Keratinocyte (primary cell): Measurements from ENCODE around the gene TRPC4AP. TPM values are rescaled to one million over a fixed set of nuclear protein-coding genes. Genes with fewer than 3 reads are reported as not detected.

ENCODE experiments used
- DNase-seq: peaks from one replicate; pipeline ENCODE4 v3.0.0-alpha.2; 2011; ENCODE audit warnings: low read depth, missing footprints, low spot score
- FAIRE-seq: peaks from 2 replicates; lab custom pipeline; 2011; peaks lifted over from hg19 to GRCh38; lab: Jason Lieb, UNC
- H2AFZ ChIP-seq: 2 replicates; pipeline ENCODE4 v1.6.0; 2012; ENCODE audit warnings: low read length, control low read depth, inconsistent platforms; ENCODE audit not compliant: control insufficient read depth
- H3K27ac ChIP-seq: 2 replicates; pipeline ENCODE4 v1.5.1; 2011; ENCODE audit warnings: low read length; ENCODE audit not compliant: control insufficient read depth, insufficient read depth
- H3K27me3 ChIP-seq: 3 replicates; pipeline ENCODE4 v1.6.0; 2011; ENCODE audit warnings: low read length; ENCODE audit not compliant: control insufficient read depth, insufficient read depth; ENCODE audit errors: extremely low read depth
- H3K36me3 ChIP-seq, 2 experiments: 2 replicates in 1 of 2; 3 replicates in 1 of 2; pipeline ENCODE4 v1.5.1; 2011; ENCODE audit warnings: low read length in 2 of 2, mild to moderate bottlenecking in 1 of 2; ENCODE audit not compliant: control insufficient read depth in 2 of 2, insufficient read depth in 2 of 2; ENCODE audit errors: extremely low read depth in 1 of 2
- H3K4me1 ChIP-seq: 3 replicates; pipeline ENCODE4 v1.5.1; 2011; ENCODE audit warnings: low read length; ENCODE audit not compliant: control insufficient read depth, insufficient read depth; ENCODE audit errors: extremely low read depth
- H3K4me2 ChIP-seq: 3 replicates; pipeline ENCODE4 v1.6.0; 2011; ENCODE audit warnings: low read depth, low read length; ENCODE audit not compliant: control insufficient read depth, insufficient read depth; ENCODE audit errors: extremely low read depth
- H3K4me3 ChIP-seq, 3 experiments: fragments of 200-600 bp in 1 of 3; sonication (generic) in 1 of 3; 2 replicates in 2 of 3; 3 replicates in 1 of 3; pipeline ENCODE4 v1.5.1; 2011 to 2016; ENCODE audit warnings: low read length in 3 of 3, mild to moderate bottlenecking in 3 of 3, control low read depth in 2 of 3, inconsistent platforms in 1 of 3, low read depth in 1 of 3, mixed read lengths in 1 of 3, mixed run types in 1 of 3, moderate library complexity in 1 of 3; ENCODE audit not compliant: control insufficient read depth in 2 of 3, insufficient read depth in 2 of 3; ENCODE audit errors: extremely low read depth in 1 of 3
- H3K79me2 ChIP-seq: 2 replicates; pipeline ENCODE4 v1.6.0; 2012; ENCODE audit warnings: low read length; ENCODE audit not compliant: control insufficient read depth, insufficient read depth
- H3K9ac ChIP-seq: 3 replicates; pipeline ENCODE4 v1.6.0; 2011; ENCODE audit warnings: low read length; ENCODE audit not compliant: control insufficient read depth, insufficient read depth; ENCODE audit errors: extremely low read depth
- H3K9me1 ChIP-seq: 3 replicates; pipeline ENCODE4 v1.6.0; 2011; ENCODE audit warnings: low read length; ENCODE audit not compliant: control insufficient read depth, insufficient read depth; ENCODE audit errors: extremely low read depth
- H3K9me3 ChIP-seq: 2 replicates; pipeline ENCODE4 v1.5.1; 2012; ENCODE audit warnings: low read depth, low read length; ENCODE audit not compliant: control insufficient read depth
- H4K20me1 ChIP-seq: 3 replicates; pipeline ENCODE4 v1.6.0; 2011; ENCODE audit warnings: low read length; ENCODE audit not compliant: control insufficient read depth, insufficient read depth; ENCODE audit errors: extremely low read depth
- CTCF ChIP-seq, 3 experiments: IDR thresholded peaks in 1 of 3; conservative IDR thresholded peaks in 1 of 3; optimal IDR thresholded peaks in 1 of 3; 2 replicates in 2 of 3; 3 replicates in 1 of 3; pipeline versions ENCODE3 to v1.5.1; 2011; ENCODE audit warnings: low read length in 3 of 3, mild to moderate bottlenecking in 3 of 3, moderate library complexity in 2 of 3, control low read depth in 1 of 3, inconsistent platforms in 1 of 3; ENCODE audit not compliant: insufficient read depth in 2 of 3; ENCODE audit errors: extremely low read depth in 1 of 3
- EZH2 ChIP-seq: IDR thresholded peaks from one replicate; pipeline ENCODE4 v1.6.1; 2012; ENCODE audit warnings: inconsistent platforms, mild to moderate bottlenecking, low read length, moderate library complexity
- dilution Hi-C: fragments of 300-500 bp; cut with MboI; formaldehyde crosslinking; loops from one replicate; pipeline ENCODE4 v1.7.0; 2020; ENCODE audit warnings: low sequenced_read_pairs; ENCODE audit not compliant: extremely low pct_ligation_motif_present
- polyA plus RNA-seq, 5 experiments: library from polyadenylated mRNA; depleted of rRNA in 3 of 5; stranded (reverse) in 3 of 5; stranded (forward) in 1 of 5; unstranded in 1 of 5; fragments of >200 nt; gene quantifications; 1 replicate in 1 of 5; 2 replicates in 3 of 5; 3 replicates in 1 of 5; pipeline versions ENCODE4 v1.2.1 to v1.2.3, GENCODE V29; 2011 to 2012; ENCODE audit warnings: missing spikeins in 2 of 5, low read depth in 1 of 5, low replicate concordance in 1 of 5

TRPC4AP gene
- polyA plus RNA-seq, 1 donor (not counting 4 experiments of a cell fraction or from before 2014, with no cell fraction given): 53.9 TPM

- DNase-seq (no peak), FAIRE-seq (no peak)
- H3K4me2 ChIP-seq: no peak overlapping the region
- dilution Hi-C loops: no loop called here
- no peak for TF ChIP-seq EZH2
- TF ChIP-seq CTCF (optimal IDR thresholded peaks at IDR 0.05 in 1 of 3, IDR thresholded peaks at IDR 0.05 in 1 of 3, conservative IDR thresholded peaks at IDR 0.05 in 1 of 3; ENCODE audit: extremely low read depth in 1 of 3, insufficient read depth in 2 of 3, low read length in 3 of 3): no peak
- no peaks in the 10 kb centered on the region for H3K4me1 ChIP-seq
- H3K4me3 ChIP-seq: no peak overlapping the region
- H2AFZ ChIP-seq: no peak overlapping the region
- no peak overlapping the region for H3K9ac ChIP-seq
- H3K9me1 ChIP-seq: no peaks in the 10 kb centered on the region
- H3K27ac ChIP-seq: no peak overlapping the region
- no peaks in the 10 kb centered on the region for H3K27me3 ChIP-seq
- H3K9me3 ChIP-seq: no peaks in the 10 kb centered on the region
- H3K36me3 ChIP-seq: peaks cover 16 to 41% of the 10 kb centered on the region in 2 experiments
- H3K79me2 ChIP-seq: no peaks in the 10 kb centered on the region
- no peaks in the 10 kb centered on the region for H4K20me1 ChIP-seq
Measured at GRCh38 chr20:35018590-35019371, 73.8 kb downstream of the TRPC4AP start.

GRCh38 chr20:35017099-35017835 lies 75.3 kb downstream of the TRPC4AP start:
- Histone ChIP-seq H3K4me2 (no peak overlapping the region), H3K36me3 (peaks cover 27 to 46% of the 10 kb centered on the region in 2 experiments), H3K27ac (no peak overlapping the region)

More at GRCh38 chr20:35017099-35017835, 75.3 kb downstream of the TRPC4AP start:
- TF ChIP-seq EZH2: no peak
- TF ChIP-seq CTCF (optimal IDR thresholded peaks at IDR 0.05 in 1 of 3, IDR thresholded peaks at IDR 0.05 in 1 of 3, conservative IDR thresholded peaks at IDR 0.05 in 1 of 3; ENCODE audit: extremely low read depth in 1 of 3, insufficient read depth in 2 of 3, low read length in 3 of 3): no peak
- Histone ChIP-seq H2AFZ (no peak overlapping the region), H4K20me1 (no peaks in the 10 kb centered on the region), H3K9ac (no peak overlapping the region), H3K9me1 (no peaks in the 10 kb centered on the region), H3K9me3 (no peaks in the 10 kb centered on the region), H3K4me3 (no peak overlapping the region), H3K79me2 (no peaks in the 10 kb centered on the region), H3K4me1 (no peaks in the 10 kb centered on the region), H3K27me3 (no peaks in the 10 kb centered on the region)
- DNase-seq (no peak), FAIRE-seq (no peak)
- dilution Hi-C loops: no loop called here
